Mesenteric fat pad (tissue), 1 donor: ENCODE results near the gene SLC36A3. TPM values are rescaled to one million over a fixed set of nuclear protein-coding genes. Genes with fewer than 3 reads are reported as not detected.
"Not testable (repeated sequence)": the region's sequence is repeated elsewhere in the genome, so short reads cannot be mapped to it uniquely, and the experiment has no call there.

Experiments used
- DNase-seq: peaks from one replicate; pipeline ENCODE4 v3.0.0-alpha.2; 2020; ENCODE audit warnings: low spot score
- total RNA-seq: library from RNA; stranded (reverse); fragmentation: NEBNext Ultra II Directional; extraction: Animal tissue kit (Norgen Biotek cat#: 25700); gene quantifications from one replicate; pipeline ENCODE4 v1.2.1, GENCODE V29; 2021
- donor health status: DM: yes; HTN: yes; CAD: no.

The SLC36A3 gene
- total RNA-seq, 1 donor from 2014 or later: not detected

DNA sequence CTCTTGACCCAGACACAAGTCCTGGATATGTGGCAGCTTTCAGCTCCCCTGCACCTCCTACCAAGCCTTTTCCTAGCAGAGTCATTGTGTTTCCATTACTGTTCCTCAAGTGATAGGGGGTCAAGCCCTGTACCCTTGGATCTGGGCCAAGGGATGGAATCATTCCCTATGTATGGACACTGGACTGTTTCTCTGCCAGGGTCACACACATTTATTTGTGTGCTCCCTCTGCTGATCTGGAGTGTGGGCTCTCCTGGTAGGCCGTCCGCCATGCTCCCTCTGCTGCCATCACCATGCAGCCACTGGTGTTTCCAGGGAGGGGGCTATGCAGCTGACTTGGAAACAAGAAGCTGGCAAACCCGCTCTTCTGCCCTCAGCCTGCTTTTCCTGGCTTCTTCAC, 41.0 kb downstream of the SLC36A3 start:
- DNase-seq: no peak

DNA sequence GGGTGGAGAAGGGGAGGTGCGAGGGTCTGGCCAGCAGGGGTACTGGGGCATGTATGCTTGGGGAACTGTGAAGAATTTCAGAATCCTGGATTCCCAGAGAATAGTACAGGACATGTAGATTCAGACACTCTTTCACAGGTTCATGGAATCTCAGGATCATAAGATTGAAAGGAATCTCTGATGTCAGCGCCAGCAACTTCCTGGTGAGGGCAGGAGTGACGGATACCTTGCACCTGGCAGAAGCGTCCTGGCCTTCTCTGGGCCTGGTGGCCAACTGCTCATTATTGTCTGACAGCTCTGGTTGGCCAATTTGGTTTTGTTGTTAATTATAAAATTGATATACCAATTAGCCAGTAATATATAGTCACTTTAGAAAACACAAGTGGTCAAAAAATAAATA, 43.6 kb downstream of the SLC36A3 start:
- DNase-seq: no peak

DNA sequence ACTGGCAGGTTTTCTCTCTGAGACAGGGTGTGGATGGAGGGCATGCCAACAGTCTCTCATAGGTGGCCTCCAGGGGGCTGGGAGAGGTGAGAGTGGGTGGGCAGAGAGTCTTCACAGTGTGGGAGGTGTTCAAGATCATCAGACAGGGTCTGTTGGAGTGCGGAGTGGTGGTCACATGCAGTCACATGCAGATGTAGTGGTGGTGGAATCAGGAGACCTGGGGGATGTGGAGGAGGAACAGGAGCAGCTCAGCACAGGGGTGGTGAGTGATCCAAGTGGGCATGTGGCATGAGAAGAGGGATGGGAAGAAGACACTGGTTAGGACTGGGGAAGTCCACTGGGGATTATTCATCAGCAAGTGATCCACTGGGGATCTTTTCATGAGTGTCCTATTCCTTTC, 44.8 kb downstream of the SLC36A3 start:
- DNase-seq: no peak

DNA sequence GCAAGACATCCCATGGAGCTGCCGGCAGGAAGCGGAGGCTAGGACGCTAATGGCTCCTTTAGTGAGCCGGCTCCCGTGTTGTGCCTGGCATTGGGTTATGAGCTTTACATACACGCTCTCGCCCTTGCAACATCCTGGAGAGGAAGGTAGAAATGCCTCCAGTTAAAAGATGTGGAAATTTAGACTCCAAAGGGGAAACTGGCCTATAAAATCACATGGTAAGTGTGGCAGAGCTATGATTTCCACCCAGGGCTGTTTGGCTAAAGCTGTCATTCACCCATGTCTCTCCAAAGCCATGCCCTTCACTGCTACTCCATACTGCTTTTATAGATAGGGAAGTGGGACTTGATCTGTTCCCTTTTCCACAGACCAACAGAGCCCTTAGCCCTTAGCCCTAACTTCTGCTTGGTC, 45.4 kb downstream of the SLC36A3 start:
- DNase-seq: no peak

DNA sequence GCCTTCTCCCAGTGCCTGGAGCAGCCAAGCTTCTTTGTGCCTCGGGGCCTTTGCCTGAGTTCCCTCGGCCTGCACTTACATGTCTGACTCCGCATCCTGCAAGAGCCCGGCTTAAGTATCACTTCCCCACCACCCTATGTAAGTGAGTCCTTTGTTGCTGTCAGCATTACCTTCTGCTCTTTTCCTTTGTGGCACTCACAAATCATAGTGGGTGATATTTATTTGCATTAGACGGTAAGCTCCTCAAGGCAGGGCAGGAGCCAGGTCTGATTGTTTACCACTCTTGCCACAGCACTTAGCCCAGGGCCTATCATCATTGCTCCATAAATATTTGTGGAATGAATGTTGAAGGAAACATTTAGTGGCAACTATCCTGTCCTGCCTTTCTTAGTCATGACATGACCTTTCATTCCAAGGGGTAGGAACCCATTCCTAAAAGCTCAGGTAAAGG, 45.8 kb downstream of the SLC36A3 start:
- DNase-seq: no peak

DNA sequence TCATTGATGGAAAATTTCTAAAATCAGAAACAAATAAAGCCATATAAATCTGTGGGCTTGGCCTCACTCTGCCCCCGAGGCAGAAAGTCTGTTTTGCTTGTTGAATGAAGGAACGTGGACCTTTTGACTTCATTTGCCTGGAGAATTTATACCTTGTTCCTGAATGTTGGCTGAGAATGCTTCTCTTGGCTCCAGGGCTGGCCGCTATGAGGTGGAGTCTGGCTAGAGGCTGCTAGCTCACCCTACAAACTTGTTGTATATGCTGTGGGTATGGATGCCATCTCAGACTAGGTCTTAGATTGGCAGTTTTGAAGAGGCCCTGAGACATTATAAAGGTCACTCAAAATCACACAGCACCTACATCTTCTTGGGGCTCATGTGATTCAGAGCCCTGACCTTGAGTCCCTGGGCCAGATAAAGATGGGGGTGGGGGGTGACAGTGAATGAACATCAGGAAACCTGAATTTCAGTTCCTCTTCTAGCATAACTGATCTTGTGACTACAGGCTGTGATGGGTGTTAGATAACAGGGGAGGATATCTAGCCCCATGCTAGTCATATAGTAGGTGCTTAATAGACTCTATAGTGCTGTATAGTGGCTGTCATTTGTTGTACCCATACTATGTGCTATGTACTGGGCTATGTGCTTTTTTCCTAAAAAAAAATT, 47.8 kb downstream of the SLC36A3 start:
- no peak for DNase-seq

DNA sequence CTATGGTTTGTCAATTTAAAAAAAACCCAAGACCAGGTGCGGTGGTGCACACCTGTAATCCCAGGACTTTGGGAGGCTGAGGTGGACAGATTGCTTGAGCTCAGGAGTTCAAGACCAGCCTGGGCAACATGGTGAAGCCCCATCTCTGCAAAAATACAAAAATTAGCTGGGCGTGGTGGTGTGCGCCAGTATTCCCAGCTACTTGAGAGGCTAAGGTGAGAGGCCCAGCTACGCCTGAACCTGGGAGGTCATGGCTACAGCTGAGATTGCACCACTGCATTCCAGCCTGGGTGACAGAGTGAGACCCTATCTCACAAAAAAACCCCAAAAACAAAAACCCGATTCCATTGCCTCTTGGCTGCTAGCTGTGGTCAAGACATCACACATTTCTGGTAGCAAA, 48.6 kb downstream of the SLC36A3 start:
- not testable (repeated sequence) for DNase-seq

DNA sequence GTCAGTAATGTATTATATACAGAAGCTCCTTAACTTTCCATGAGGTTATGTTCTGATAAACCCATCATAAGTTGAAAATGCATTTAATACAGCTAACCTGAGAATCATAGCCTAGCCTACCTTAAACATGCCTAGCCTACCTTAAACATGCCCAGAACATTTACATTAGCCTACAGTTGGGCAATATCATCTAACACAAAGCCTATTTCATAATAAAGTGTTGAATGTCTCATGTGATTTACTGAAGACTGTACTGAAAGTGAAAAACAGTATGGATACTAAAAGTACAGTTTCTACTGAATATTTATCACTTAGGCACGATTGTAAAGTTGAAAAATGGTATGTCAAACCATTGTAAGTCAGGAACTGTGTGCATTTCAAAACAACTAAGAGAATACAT, 49.0 kb downstream of the SLC36A3 start:
- DNase-seq: no peak

DNA sequence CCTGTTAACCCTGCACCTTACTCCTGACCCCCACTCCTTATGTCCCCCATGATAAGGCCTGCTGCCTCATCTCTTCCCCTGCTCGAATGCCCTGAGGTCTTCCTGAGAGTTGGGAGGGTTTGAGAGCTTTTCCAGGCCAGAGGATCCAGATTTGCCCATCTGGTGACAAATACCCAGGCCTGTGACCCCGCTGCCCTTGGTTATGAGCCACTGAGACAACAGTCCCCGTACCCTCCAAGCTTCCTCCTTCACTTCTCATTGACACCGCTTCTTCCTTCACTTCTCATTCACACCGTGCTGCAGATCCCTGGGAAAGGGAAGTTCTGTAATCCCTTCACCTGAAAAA, 50.0 kb downstream of the SLC36A3 start:
- no peak for DNase-seq

DNA sequence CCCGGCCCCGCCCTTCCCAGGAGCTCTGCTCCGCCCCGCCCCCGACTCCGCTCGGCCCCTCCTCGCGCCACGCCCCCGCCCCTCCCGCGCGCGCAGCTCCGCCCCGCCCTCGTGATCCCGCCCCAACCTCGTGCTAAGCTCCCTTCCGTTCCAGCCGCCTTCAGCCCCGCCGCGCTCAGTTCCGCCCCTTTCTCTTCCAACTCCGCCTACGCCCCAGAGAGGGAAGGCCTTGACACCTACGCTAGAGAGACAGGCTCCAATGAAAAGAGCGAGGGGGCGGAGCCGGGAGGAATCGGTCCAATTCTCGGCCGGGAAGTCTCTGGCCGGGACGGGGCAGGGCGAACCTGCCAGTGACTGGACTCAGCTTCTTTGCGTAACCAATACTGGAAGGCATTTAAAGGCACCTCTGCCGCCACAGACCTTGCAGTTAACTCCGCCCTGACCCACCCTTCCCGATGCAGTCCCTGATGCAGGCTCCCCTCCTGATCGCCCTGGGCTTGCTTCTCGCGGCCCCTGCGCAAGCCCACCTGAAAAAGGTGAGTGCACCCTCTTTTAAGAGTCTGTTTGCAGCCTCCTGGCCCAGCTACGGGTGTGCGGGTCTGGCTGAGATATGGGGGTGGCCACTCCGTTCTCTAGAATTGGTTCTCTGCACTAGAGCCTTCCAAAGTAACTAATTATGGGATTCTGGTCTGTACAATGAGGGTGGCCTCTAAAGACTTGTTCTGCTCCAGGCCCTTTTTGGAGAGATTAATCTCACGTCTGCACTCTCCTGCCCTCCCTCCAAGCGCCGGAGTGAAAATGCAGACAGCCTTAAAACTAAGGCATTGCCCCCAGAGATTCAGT, 50.6 kb downstream of the SLC36A3 start, which contains the start of gene GM2A:
TSS of gene GM2A (plus strand) at position 424 of the 843 bp plus-strand sequence. CDS start at position 456, 32 bp downstream.
- DNase-seq: peak; percentile 99

DNA sequence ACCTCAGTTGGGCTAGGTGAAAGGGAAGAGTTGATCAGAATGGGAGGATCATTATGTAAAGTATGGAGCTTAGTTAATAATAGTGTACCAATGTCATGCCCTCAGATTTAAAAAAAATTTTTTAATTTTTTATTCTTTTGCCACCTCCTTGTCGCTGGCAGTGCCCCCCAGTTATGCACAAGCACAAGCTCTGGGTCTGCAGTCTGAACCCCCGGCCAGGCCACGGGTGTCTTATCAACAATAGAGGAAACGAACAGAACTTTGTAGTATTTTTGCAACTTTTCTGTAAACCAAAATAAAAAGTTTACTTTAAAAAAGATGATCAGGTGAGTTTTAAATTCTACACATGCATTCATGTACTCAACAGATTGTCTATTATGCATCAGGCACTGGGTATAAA, 51.9 kb downstream of the SLC36A3 start:
- no peak for DNase-seq

DNA sequence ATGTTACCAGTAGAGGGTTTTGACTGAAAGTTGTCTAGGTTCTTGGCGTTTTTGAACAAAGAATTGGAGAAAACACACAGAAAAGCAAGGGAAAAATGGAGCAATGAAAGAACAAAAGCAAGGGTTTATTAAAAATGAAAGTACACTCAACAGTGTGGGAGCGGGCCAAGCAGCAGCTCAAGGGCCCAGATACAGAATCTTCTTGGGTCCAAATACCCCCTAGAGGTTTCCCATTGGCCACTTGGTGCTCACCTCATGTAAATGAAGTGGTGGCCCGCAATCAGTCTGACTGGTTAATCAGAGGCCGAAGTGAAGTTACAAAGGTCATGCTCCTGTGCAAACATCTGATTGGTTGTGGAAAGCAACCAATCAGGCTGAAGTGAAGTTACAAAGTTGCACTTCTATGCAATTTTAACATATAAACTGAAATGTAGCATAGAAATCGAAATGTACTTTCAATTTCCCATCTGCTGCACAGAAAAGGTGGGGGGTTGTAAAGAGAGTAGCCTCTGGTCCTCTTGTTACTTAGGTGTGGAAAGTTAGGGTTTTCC, 52.5 kb downstream of the SLC36A3 start:
- DNase-seq: no peak

DNA sequence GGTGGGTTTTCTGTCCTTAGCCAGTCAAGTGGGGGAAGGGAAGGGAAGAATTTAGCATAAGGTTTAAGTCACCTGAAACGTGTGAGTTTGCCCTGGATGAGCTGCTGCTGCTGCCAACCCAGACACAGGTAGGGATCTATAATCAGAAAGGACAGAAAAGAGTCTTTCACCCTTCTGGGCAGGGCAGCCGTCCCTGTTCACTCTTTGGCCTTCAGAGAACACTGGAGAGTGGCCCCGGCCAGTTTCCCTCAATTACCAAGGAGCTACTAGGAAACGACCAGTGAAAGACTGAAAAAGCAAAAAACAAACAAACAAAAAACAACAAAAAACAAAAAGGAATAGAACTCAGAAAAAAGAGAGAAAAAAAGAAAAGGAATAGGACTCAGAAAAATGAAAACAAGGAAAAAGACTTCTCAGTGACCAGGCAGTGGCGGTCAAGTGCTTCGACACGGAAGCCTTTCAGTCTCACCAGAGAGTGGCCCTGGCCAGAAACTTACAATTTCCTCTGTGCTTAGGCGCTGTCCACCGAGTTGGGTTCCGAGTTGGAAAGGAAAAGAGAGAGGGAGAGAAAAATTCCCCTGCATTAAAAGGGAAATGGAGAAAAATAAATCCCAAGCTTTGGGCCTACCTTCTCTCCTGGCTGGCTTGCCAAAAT, 53.1 kb downstream of the SLC36A3 start:
- no peak for DNase-seq

DNA sequence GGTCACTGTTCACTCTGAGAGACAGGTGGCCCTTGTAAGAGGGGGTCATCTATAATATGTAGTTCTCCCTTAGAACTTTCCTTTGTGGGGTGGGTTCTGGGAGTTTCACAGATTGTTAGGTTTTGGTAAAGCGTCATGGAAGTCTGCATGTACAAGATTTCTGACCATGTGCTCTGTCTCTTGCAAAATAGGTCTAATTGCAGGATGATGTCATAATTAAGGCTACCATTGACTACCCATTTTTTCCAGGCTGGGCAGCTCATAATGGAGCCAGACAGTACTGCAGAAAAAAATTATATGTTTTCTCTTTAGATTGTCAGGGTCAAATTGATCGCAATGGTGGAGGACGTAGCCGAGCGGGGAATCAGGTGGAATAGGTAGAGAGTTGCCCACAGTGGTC, 54.3 kb downstream of the SLC36A3 start:
- DNase-seq: no peak

DNA sequence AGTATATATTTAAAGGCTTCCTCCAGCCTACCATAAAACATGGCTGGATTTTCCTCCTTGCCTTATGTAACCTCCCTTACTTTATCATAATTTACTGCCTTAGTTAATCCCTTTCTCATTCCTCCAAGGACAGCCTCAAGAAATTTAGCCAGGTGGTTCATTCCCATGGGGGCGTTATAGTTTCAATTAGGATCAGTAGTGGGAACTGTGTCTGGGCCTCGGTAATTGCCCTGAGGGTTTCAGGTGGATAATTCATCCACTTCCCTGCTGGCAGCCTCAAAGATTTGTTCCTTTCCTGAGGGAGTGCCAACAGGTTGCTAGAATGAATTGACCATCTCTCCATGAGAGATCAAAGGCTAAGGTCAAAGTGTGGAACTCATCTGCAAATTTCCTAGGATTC, 54.9 kb downstream of the SLC36A3 start:
- DNase-seq: no peak

DNA sequence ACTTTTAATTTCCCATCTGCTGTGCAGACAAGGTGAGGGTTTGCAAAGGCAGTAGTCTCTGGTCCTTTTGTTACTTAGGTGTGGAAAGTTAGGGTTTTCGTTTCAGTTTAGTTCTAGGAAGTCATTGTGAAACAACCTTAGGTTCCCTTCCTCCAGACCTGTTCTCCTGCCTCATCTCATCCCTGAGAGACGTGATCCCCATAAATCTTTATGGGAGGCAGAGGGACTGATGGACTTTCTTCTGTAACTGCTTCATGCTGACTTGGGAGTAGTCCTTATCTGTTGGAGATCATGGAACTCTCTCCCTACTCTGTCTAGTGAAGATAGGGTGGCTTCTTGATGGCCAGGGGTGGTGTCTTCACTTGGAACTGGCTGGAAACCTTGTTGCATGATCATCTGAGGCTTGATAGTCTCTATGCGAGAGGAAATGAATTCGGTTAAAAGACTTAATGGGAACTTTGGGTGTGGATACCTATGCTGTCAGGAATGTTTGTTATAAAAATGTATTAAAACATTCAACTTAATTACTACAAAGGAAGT, 57.8 kb downstream of the SLC36A3 start:
- DNase-seq: no peak

DNA sequence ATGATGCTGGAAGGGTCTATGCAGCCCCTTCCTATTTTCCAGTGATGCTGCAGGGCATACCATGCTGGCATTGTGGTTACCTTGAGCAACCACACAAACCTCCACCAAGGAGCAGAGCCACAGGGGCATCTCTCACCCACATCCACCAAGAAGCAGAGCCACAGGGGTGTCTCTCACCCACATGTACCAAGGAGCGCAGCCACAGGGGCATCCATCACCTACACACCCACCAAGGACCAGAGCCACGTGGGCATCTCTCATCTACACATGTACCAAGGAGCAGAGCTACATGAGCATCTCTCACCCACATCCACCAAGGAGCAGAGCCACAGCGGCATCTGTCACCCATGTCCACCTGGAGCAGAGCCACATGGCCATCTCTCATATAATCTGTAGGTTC, 59.4 kb downstream of the SLC36A3 start:
- no peak for DNase-seq

DNA sequence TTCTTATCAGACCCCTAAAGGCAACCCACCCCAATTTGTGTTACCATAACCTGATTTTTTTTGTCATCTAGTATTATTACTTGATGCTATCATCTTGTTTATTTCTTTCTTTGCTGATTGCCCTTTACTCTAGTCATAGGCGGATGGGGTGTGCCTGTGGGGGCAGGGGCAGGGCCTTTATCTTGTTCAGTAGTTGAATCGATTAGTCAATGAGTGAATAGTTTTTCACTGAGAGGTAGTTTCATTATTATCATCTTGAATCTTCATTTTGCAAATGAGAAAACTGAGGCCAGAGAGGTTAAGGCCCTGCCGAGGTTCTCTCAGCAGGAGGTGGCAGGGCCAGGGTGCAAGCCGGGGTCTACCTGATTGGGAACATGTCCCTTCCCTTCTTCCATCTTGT, 60.0 kb downstream of the SLC36A3 start:
- DNase-seq: no peak

DNA sequence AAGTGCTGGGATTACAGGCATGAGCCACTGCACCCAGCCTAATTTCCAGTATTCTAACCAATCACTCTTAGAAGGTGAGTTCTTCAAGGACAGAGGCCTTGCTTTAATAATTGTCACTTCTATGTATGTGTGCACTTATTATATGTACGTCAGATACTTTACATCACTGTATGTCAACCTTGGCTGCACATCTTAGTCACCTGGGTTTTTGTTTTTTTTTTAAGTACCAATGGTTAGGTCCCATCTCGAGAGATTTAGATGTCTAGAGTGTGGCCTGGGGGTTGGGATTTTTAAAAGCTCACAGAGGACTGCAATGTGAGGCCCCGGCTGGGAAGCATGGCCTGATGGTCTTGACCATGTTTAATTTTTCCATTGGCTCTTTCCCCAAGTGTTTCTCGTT, 60.4 kb downstream of the SLC36A3 start:
- no peak for DNase-seq

DNA sequence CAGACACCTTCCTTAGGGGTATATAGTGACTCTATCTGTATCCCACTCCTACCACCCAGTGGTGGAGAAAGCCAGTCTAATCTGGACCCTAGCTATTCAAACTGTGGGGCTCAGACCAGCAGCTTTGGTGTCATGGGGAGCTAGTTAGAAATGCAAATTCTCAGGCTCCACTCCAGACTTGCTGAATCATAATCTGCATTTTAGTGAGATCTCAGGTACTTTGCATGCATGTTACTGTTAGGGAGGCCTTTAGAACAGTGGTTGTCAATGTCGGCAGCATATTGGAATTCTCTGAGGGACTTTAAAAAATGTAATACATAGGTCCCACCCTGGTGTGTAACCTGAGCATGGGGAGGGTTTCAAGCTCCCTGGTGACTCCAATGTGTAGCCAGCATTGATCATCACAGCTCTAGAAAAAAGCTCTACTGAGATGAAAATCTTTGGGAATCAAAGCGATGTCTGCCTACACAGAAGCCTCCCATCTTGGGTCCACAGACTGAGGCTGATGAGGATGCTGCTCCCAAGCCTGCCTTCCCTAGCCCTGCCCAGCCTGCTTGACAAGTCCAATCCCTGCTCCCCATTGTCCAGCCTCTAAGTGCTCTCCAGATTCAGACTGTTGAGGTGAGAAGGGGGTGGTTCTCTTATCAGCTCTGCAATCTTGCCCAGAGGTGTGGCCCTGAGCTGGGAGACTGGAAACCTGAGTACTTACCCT, 62.5 kb downstream of the SLC36A3 start:
- DNase-seq: no peak

DNA sequence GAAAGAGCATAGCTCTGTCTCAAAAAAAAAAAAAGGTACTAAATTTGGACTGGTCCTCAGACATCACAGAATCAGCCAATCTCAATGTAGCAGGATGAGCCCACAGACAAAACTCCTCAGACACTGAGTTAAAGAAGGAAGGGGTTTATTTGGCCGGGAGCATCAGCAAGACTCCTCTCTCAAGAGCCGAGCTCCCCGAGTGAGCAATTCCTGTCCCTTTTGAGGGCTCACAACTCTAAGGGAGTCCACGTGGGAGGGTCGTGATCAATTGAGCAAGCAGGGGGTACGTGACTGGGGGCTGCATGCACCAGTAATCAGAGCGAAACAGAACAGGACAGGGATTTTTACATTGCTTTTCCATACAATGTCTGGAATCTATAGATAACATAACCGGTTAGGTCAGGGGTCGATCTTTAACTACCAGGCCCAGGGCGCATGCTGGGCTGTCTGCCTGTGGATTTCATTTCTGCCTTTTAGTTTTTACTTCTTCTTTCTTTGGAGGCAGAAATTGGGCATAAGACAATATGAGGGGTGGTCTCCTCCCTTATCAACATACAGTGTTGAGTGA, 63.2 kb downstream of the SLC36A3 start:
- not testable (repeated sequence) for DNase-seq
